Mucosa of descending colon (tissue), 3 donors: Measurements from ENCODE around the gene AIF1. TPM values are rescaled to one million over a fixed set of nuclear protein-coding genes. Genes with fewer than 3 reads are reported as not detected.

ENCODE experiments used
- ATAC-seq: fragments of 200-7000 bp; cut with Tn5 transposase; one replicate; pipeline ENCODE4 v1.9.1; 2020; ENCODE audit warnings: mild to moderate bottlenecking, moderate library complexity
- DNase-seq, 3 donors: peaks; one replicate each; pipeline ENCODE4 v3.0.0-alpha.2; 2020
- H3K36me3 ChIP-seq: fragments of 200-600 bp; one replicate; pipeline ENCODE4 v1.8.0; 2021; ENCODE audit warnings: low read depth, mild to moderate bottlenecking
- H3K4me1 ChIP-seq: fragments of 200-600 bp; one replicate; pipeline ENCODE4 v1.8.0; 2021; ENCODE audit warnings: low read depth, mild to moderate bottlenecking
- H3K4me3 ChIP-seq: fragments of 200-600 bp; one replicate; pipeline ENCODE4 v1.8.0; 2021; ENCODE audit warnings: mild to moderate bottlenecking
- H3K9me3 ChIP-seq: fragments of 200-600 bp; one replicate; pipeline ENCODE4 v1.8.0; 2021; ENCODE audit warnings: mild to moderate bottlenecking
- intact Hi-C, 2 donors: fragments of 100-400 bp; cut with DNase I in 1 of 2; cut with micrococcal nuclease in 1 of 2; formaldehyde crosslinking; loops; one replicate each; pipeline versions ENCODE4 v1.11.0 to v1.11.1; 2022; cut with DNase I, micrococcal nuclease
- total RNA-seq, 3 donors: library from RNA; stranded (reverse); fragmentation: NEBNext Ultra II Directional in 2 of 3; extraction: Animal tissue kit (Norgen Biotek cat#: 25700) in 2 of 3; gene quantifications; one replicate each; pipeline versions ENCODE4 v1.2.1 to v1.2.4, GENCODE V29; 2021 to 2023
- TF ChIP-seq, protein P1 (sequence below): fragments of 200-600 bp; IDR thresholded peaks from one replicate; pipeline ENCODE4 v1.8.0; 2022; ENCODE audit warnings: antibody characterized with exemption, mild to moderate bottlenecking
- donor health status: DM: no; HTN: no; CAD: no; lungs with moderate emphysema.
- donor health status: DM: no; HTN: no; CAD: no.
- donor health status: DM: no; HTN: yes; CAD: no.

The AIF1 gene
- total RNA-seq, 3 donors from 2014 or later = 6.1 to 28.4 (median 17.3) TPM

DNA sequence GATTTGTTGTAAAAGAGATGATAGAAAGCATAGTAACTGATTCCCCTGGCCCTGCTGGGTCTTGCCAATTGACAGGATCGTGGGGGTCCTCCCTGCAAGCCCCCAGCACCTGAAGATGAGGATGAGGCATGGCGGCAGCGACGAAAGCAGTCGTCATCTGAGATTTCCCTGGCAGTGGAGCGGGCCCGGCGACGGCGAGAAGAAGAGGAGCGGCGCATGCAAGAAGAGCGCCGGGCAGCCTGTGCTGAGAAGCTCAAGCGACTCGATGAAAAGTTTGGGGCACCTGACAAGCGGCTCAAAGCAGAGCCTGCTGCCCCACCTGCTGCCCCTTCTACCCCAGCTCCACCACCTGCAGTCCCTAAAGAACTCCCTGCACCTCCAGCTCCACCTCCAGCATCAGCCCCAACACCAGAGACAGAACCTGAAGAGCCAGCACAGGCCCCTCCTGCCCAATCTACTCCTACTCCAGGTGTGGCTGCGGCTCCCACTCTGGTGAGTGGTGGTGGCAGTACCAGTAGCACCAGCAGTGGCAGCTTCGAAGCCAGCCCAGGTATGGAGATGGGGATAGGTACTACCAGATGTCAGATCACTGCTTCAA is 12.8 kb downstream of the AIF1 start:
- Histone ChIP-seq H3K4me1 (no peaks in the 10 kb centered on the region), H3K9me3 (no peaks in the 10 kb centered on the region), H3K36me3 (peaks cover 46% of the 10 kb centered on the region), H3K4me3 (no peak overlapping the region)
- intact Hi-C loops = no loop called here
- TF ChIP-seq, protein P1, sequence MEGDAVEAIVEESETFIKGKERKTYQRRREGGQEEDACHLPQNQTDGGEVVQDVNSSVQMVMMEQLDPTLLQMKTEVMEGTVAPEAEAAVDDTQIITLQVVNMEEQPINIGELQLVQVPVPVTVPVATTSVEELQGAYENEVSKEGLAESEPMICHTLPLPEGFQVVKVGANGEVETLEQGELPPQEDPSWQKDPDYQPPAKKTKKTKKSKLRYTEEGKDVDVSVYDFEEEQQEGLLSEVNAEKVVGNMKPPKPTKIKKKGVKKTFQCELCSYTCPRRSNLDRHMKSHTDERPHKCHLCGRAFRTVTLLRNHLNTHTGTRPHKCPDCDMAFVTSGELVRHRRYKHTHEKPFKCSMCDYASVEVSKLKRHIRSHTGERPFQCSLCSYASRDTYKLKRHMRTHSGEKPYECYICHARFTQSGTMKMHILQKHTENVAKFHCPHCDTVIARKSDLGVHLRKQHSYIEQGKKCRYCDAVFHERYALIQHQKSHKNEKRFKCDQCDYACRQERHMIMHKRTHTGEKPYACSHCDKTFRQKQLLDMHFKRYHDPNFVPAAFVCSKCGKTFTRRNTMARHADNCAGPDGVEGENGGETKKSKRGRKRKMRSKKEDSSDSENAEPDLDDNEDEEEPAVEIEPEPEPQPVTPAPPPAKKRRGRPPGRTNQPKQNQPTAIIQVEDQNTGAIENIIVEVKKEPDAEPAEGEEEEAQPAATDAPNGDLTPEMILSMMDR = no peak
- DNase-seq (no peak), ATAC-seq (no peak)

DNA sequence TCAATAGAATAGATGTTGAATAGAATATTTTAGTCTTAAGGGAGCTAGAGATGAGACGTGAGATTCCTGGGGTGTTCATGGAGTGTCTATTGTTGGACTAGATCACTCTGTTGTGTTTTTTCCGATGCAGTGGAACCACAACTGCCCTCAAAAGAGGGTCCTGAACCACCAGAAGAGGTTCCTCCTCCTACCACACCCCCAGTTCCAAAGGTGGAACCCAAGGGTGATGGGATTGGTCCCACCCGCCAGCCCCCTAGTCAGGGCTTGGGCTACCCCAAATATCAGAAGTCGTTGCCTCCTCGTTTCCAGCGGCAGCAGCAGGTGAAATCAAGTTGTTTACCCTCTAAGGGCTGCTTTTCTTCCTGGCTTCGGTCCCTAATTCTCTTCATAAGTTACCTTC is 14.0 kb downstream of the AIF1 start:
- intact Hi-C loops = no loop called here
- DNase-seq (no peak), ATAC-seq (no peak)
- TF ChIP-seq, protein P1 = no peak
- H3K4me3 ChIP-seq = no peak overlapping the region
- H3K36me3 ChIP-seq = peaks cover 46% of the 10 kb centered on the region
- no peaks in the 10 kb centered on the region for H3K4me1 ChIP-seq
- H3K9me3 ChIP-seq = no peaks in the 10 kb centered on the region

- no peaks in the 10 kb centered on the region for H3K4me1 ChIP-seq
- H3K4me3 ChIP-seq = no peak overlapping the region
- ATAC-seq (no peak), DNase-seq (no peak)
- TF ChIP-seq, protein P1 = no peak
- H3K36me3 ChIP-seq = peaks cover 35% of the 10 kb centered on the region
- no peaks in the 10 kb centered on the region for H3K9me3 ChIP-seq
- intact Hi-C loops = no loop called here
Observed at GRCh38 chr6:31630177-31630934, 15.3 kb downstream of the AIF1 start.

GRCh38 chr6:31631209-31631608 is 16.2 kb downstream of the AIF1 start:
- DNase-seq = no peak
- Histone ChIP-seq H3K9me3 (no peaks in the 10 kb centered on the region), H3K4me3 (no peak overlapping the region), H3K36me3 (peaks cover 28% of the 10 kb centered on the region), H3K4me1 (no peaks in the 10 kb centered on the region)
- no peak for ATAC-seq
- TF ChIP-seq, protein P1 = no peak
- intact Hi-C loops = no loop called here

DNA sequence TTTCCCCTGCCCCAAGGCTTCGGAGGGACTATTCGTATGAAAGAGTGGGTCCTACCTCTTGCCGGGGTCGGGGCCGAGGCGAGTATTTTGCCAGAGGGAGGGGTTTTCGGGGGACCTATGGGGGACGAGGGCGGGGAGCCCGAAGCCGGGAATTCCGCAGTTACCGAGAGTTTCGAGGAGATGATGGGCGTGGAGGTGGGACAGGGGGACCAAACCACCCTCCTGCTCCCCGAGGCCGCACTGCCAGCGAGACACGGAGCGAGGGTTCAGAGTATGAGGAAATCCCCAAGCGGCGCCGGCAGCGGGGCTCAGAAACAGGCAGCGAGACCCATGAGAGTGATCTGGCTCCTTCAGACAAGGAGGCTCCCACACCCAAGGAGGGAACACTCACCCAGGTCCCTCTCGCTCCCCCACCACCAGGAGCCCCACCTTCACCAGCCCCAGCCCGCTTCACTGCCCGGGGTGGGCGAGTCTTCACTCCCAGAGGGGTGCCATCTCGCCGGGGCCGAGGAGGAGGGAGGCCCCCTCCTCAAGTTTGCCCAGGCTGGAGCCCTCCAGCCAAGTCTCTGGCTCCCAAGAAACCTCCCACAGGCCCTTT is 16.7 kb downstream of the AIF1 start:
- DNase-seq (no peak), ATAC-seq (no peak)
- Histone ChIP-seq H3K4me1 (no peaks in the 10 kb centered on the region), H3K9me3 (no peaks in the 10 kb centered on the region), H3K36me3 (peaks cover 22% of the 10 kb centered on the region), H3K4me3 (no peak overlapping the region)
- intact Hi-C loops = no loop called here
- TF ChIP-seq, protein P1 = no peak
